ENCODE measurements around the gene VSIG10L.

The VSIG10L gene

GRCh38 chr19:51372649-51373504, 30.9 kb upstream of the VSIG10L start, which contains the start of gene NKG7:
TSS of gene NKG7 (minus strand) at chr19:51372654. CDS start at chr19:51372535, 119 bp downstream.
- H3K27me3 ChIP-seq (ENCODE audit: insufficient read depth, low read length, poor library complexity), result no peaks in the 10 kb centered on the region
- H2AFZ ChIP-seq (ENCODE audit: low read depth, low read length), result peak within 1 kb of the TSS; percentile 48
- DNase-seq (peak; percentile 93), ATAC-seq (ENCODE audit: insufficient read depth, low read depth) (peak; percentile 87)
- H3K4me3 ChIP-seq (ENCODE audit: low read depth in 1 of 2, low read length in 2 of 2), result peak within 1 kb of the TSS; percentile 7 to 57; a peak in 3 of 4 replicates
- H3K9me3 ChIP-seq (ENCODE audit: insufficient read depth, low read length, severe bottlenecking), result no peaks in the 10 kb centered on the region
- TF ChIP-seq EZH2 (IDR thresholded peaks at IDR 0.05; ENCODE audit: borderline replicate concordance, low read depth, low read length, severe bottlenecking) (no peak), CTCF (IDR thresholded peaks at IDR 0.05; ENCODE audit: borderline replicate concordance, extremely low read depth, low read length, poor library complexity, severe bottlenecking) (no peak)
- peaks cover 62% of the 10 kb centered on the region for H3K4me1 ChIP-seq (ENCODE audit: insufficient read depth, low read length)
- H3K79me2 ChIP-seq (ENCODE audit: insufficient read depth, low read length), result peaks cover 5% of the 10 kb centered on the region; the same call in 1 of the 2 replicates
- peak within 1 kb of the TSS; percentile 69 for H3K9ac ChIP-seq (ENCODE audit: low read depth, low read length)
- H4K20me1 ChIP-seq (ENCODE audit: insufficient read depth, low read length), result no peaks in the 10 kb centered on the region
- H3K27ac ChIP-seq (ENCODE audit: low read length), result peak within 1 kb of the TSS; percentile 89
- H3K36me3 ChIP-seq (ENCODE audit: insufficient read depth, low read length), result no peaks in the 10 kb centered on the region
- H3K4me2 ChIP-seq (ENCODE audit: insufficient read depth, low read length), result peak within 1 kb of the TSS; percentile 83

- peak overlapping the region; percentile 48 for H2AFZ ChIP-seq (ENCODE audit: low read depth, low read length)
- no peaks in the 10 kb centered on the region for H3K27me3 ChIP-seq (ENCODE audit: insufficient read depth, low read length, poor library complexity)
- TF ChIP-seq EZH2 (IDR thresholded peaks at IDR 0.05; ENCODE audit: borderline replicate concordance, low read depth, low read length, severe bottlenecking) (no peak), CTCF (IDR thresholded peaks at IDR 0.05; ENCODE audit: borderline replicate concordance, extremely low read depth, low read length, poor library complexity, severe bottlenecking) (no peak)
- ATAC-seq (ENCODE audit: insufficient read depth, low read depth) (no peak), DNase-seq (no peak)
- H3K9me3 ChIP-seq (ENCODE audit: insufficient read depth, low read length, severe bottlenecking), result no peaks in the 10 kb centered on the region
- peaks cover 7% of the 10 kb centered on the region for H3K79me2 ChIP-seq (ENCODE audit: insufficient read depth, low read length)
- no peaks in the 10 kb centered on the region for H4K20me1 ChIP-seq (ENCODE audit: insufficient read depth, low read length)
- H3K4me2 ChIP-seq (ENCODE audit: insufficient read depth, low read length), result peak overlapping the region; percentile 83
- peak overlapping the region; percentile 89 for H3K27ac ChIP-seq (ENCODE audit: low read length)
- peak overlapping the region; percentile 69 for H3K9ac ChIP-seq (ENCODE audit: low read depth, low read length)
- peaks cover 65% of the 10 kb centered on the region for H3K4me1 ChIP-seq (ENCODE audit: insufficient read depth, low read length)
- no peaks in the 10 kb centered on the region for H3K36me3 ChIP-seq (ENCODE audit: insufficient read depth, low read length)
- peak overlapping the region; percentile 7 to 57; a peak in 3 of 4 replicates for H3K4me3 ChIP-seq (ENCODE audit: low read depth in 1 of 2, low read length in 2 of 2)
These were observed 30.2 kb upstream of the VSIG10L start for GRCh38 chr19:51372021-51372648.

GRCh38 chr19:51371186-51371690, 29.3 kb upstream of the VSIG10L start:
- TF ChIP-seq EZH2 (IDR thresholded peaks at IDR 0.05; ENCODE audit: borderline replicate concordance, low read depth, low read length, severe bottlenecking) (no peak), CTCF (IDR thresholded peaks at IDR 0.05; ENCODE audit: borderline replicate concordance, extremely low read depth, low read length, poor library complexity, severe bottlenecking) (no peak)
- DNase-seq (no peak), ATAC-seq (ENCODE audit: insufficient read depth, low read depth) (no peak)
- Histone ChIP-seq H3K27me3 (ENCODE audit: insufficient read depth, low read length, poor library complexity) (no peaks in the 10 kb centered on the region), H3K27ac (ENCODE audit: low read length) (peak overlapping the region; percentile 89), H3K36me3 (ENCODE audit: insufficient read depth, low read length) (no peaks in the 10 kb centered on the region), H3K9ac (ENCODE audit: low read depth, low read length) (peak overlapping the region; percentile 69; the same call in 1 of the 2 replicates), H3K4me3 (ENCODE audit: low read depth in 1 of 2, low read length in 2 of 2) (peak overlapping the region in 1 of 2 experiments; percentile 57; a peak in 2 of 4 replicates), H3K79me2 (ENCODE audit: insufficient read depth, low read length) (peaks cover 14% of the 10 kb centered on the region), H3K4me1 (ENCODE audit: insufficient read depth, low read length) (peaks cover 66% of the 10 kb centered on the region), H2AFZ (ENCODE audit: low read depth, low read length) (no peak overlapping the region), H3K9me3 (ENCODE audit: insufficient read depth, low read length, severe bottlenecking) (no peaks in the 10 kb centered on the region), H4K20me1 (ENCODE audit: insufficient read depth, low read length) (no peaks in the 10 kb centered on the region), H3K4me2 (ENCODE audit: insufficient read depth, low read length) (peak overlapping the region; percentile 83)

Measured in DND-41 (cell line).